Measurements from ENCODE around the gene FOXJ1. TPM values are rescaled to one million over a fixed set of nuclear protein-coding genes. Genes with fewer than 3 reads are reported as not detected.

Gene FOXJ1
- total RNA-seq, 4 donors from 2014 or later = 0.19 to 0.57 TPM; not detected in 2

- DNase-seq = no peak
- WGBS, 2 donors = 0 to 8% methylated on average over 4 of the region's 4 CpGs
Measured at GRCh38 chr17:76102944-76103273, 38.1 kb downstream of the FOXJ1 start.

GRCh38 chr17:76097716-76098295 is 43.2 kb downstream of the FOXJ1 start:
- Histone ChIP-seq H3K9me3 (no peaks in the 10 kb centered on the region), H3K4me3 (no peak overlapping the region), H3K27me3 (no peaks in the 10 kb centered on the region), H3K27ac (no peak overlapping the region), H3K36me3 (peaks cover 27 to 90% (median 54%) of the 10 kb centered on the region in 3 donors), H3K4me1 (peaks cover 5 to 23% (median 8%) of the 10 kb centered on the region in 3 donors)
- DNase-seq = no peak
- TF ChIP-seq POLR2A (IDR thresholded peaks at IDR 0.05) (no peak), CTCF (IDR thresholded peaks at IDR 0.05) (no peak)
- 69 to 95% methylated on average over 6 to 18 of the region's 19 CpGs for WGBS, 2 donors
- intact Hi-C loops (cut with DNase I) = no loop called here

More at GRCh38 chr17:76102944-76103273, 38.1 kb downstream of the FOXJ1 start:
- Histone ChIP-seq H3K9me3 (no peaks in the 10 kb centered on the region), H3K36me3 (peaks cover 10 to 40% (median 23%) of the 10 kb centered on the region in 3 donors), H3K27ac (peak overlapping the region; percentile 88 to 93 (median 92)), H3K4me3 (peak overlapping the region; percentile 78 to 90 (median 86)), H3K4me1 (peaks cover 12 to 46% (median 15%) of the 10 kb centered on the region in 3 donors), H3K27me3 (no peaks in the 10 kb centered on the region)
- TF ChIP-seq POLR2A (IDR thresholded peaks at IDR 0.05) (no peak), CTCF (IDR thresholded peaks at IDR 0.05) (no peak)
- intact Hi-C loops (cut with DNase I) = no loop called here

GRCh38 chr17:76095943-76096342 is 45.1 kb downstream of the FOXJ1 start:
- no peaks in the 10 kb centered on the region for H3K27me3 ChIP-seq
- no peak overlapping the region for H3K27ac ChIP-seq
- DNase-seq = no peak
- H3K9me3 ChIP-seq = no peaks in the 10 kb centered on the region
- H3K4me3 ChIP-seq = no peak overlapping the region
- TF ChIP-seq POLR2A (IDR thresholded peaks at IDR 0.05) = no peak
- no peak for TF ChIP-seq CTCF (IDR thresholded peaks at IDR 0.05)
- H3K36me3 ChIP-seq = peaks cover 25 to 99% (median 50%) of the 10 kb centered on the region in 3 donors
- H3K4me1 ChIP-seq = peaks cover 0 to 19% (median 0%) of the 10 kb centered on the region in 3 donors
- intact Hi-C loops (cut with DNase I) = no loop called here
- 85 to 100% methylated on average over 2 to 12 of the region's 13 CpGs for WGBS, 2 donors

GRCh38 chr17:76094046-76094445 is 47.0 kb downstream of the FOXJ1 start:
- no peak for DNase-seq
- Histone ChIP-seq H3K27ac (no peak overlapping the region), H3K9me3 (no peaks in the 10 kb centered on the region), H3K36me3 (peaks cover 33 to 99% (median 56%) of the 10 kb centered on the region in 3 donors), H3K27me3 (no peaks in the 10 kb centered on the region), H3K4me3 (no peak overlapping the region), H3K4me1 (peaks cover 0 to 26% (median 0%) of the 10 kb centered on the region in 3 donors)
- TF ChIP-seq CTCF (IDR thresholded peaks at IDR 0.05) (no peak), POLR2A (IDR thresholded peaks at IDR 0.05) (no peak)
- WGBS, 2 donors = 81 to 100% methylated on average over 1 to 8 of the region's 11 CpGs
- intact Hi-C loops (cut with DNase I) = no loop called here

- Histone ChIP-seq H3K36me3 (peaks cover 44 to 99% (median 63%) of the 10 kb centered on the region in 3 donors), H3K27me3 (no peaks in the 10 kb centered on the region), H3K9me3 (no peaks in the 10 kb centered on the region), H3K4me3 (no peak overlapping the region), H3K4me1 (peaks cover 0 to 26% (median 0%) of the 10 kb centered on the region in 3 donors), H3K27ac (no peak overlapping the region)
- DNase-seq = no peak
- WGBS, 2 donors = 93 to 98% methylated on average over 6 to 9 of the region's 20 CpGs
- intact Hi-C loops (cut with DNase I) = no loop called here
- TF ChIP-seq POLR2A (IDR thresholded peaks at IDR 0.05) (no peak), CTCF (IDR thresholded peaks at IDR 0.05) (no peak)
Measured at GRCh38 chr17:76092526-76093413, 48.3 kb downstream of the FOXJ1 start.
